Vagina (tissue), 2 donors: ENCODE measurements around the gene AMOTL1.

ENCODE experiments used
- POLR2A ChIP-seq, 2 donors: fragments of 450-650 bp; IDR thresholded peaks; one replicate each; pipeline ENCODE4 v1.6.1; 2017; ENCODE audit warnings: antibody characterized with exemption in 2 of 2, mild to moderate bottlenecking in 2 of 2, moderate library complexity in 2 of 2
- POLR2AphosphoS5 ChIP-seq, 2 donors: sonication (generic); formaldehyde crosslinking; IDR thresholded peaks; one replicate each; pipeline ENCODE4 v1.9.0; 2017; ENCODE audit warnings: antibody characterized with exemption in 2 of 2, mild to moderate bottlenecking in 2 of 2, low read depth in 1 of 2; ENCODE audit not compliant: insufficient read depth in 1 of 2
- TF ChIP-seq, protein P1 (sequence below), 3 experiments: fragments of 450-650 bp in 2 of 3; fragments of 200-600 bp in 1 of 3; sonication (generic) in 1 of 3; IDR thresholded peaks; one replicate each; pipeline ENCODE4 v1.5.1; 2017 to 2019; ENCODE audit warnings: antibody characterized with exemption in 3 of 3, mild to moderate bottlenecking in 2 of 3, moderate library complexity in 2 of 3

DNA sequence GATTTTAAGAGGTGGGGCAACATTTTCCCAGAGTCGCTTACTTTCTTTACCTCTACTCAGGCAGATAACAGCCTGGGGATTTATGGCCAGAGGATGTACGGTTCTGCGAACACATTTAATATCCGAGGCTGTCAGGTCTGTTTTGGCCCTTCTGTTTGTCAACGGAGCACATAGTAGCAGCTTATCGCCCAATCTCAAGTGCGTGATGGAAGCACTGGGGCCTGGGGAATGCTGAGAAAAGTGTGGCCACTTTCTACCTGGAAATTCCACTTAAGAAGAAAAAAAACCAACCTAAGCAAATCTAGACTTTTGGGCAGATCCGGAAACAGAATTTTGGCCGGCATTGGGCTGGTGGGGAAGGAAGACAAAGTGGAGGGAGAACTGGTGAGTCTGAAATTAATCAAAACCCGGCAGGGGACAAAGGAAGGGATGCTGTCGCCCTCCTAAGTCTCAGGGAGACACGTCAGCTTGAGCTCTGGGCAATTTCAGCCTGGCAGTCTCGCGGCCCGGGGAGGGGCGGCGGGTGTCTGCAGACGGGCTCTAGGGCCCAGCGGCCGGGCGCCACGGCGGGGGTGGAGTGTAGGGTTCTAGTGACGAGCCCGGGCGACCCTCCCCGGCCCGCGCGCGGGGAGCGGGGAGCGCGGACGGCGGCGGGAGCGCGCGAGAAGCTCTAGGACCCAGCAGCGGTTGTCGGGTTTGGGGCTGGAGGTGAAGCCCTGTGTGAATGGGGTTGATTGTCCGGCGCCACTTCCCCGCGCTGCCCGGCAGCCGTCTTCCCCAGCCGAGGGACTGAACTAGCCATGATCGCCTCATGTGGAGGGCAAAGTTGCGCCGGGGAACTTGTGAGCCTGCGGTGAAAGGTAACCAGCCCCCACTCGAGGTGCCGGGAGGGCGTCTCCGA, at the start of gene AMOTL1:
- TF ChIP-seq POLR2A (IDR thresholded peaks at IDR 0.05), result peak in 1 of 2 donors; percentile 70
- TF ChIP-seq, protein P1, sequence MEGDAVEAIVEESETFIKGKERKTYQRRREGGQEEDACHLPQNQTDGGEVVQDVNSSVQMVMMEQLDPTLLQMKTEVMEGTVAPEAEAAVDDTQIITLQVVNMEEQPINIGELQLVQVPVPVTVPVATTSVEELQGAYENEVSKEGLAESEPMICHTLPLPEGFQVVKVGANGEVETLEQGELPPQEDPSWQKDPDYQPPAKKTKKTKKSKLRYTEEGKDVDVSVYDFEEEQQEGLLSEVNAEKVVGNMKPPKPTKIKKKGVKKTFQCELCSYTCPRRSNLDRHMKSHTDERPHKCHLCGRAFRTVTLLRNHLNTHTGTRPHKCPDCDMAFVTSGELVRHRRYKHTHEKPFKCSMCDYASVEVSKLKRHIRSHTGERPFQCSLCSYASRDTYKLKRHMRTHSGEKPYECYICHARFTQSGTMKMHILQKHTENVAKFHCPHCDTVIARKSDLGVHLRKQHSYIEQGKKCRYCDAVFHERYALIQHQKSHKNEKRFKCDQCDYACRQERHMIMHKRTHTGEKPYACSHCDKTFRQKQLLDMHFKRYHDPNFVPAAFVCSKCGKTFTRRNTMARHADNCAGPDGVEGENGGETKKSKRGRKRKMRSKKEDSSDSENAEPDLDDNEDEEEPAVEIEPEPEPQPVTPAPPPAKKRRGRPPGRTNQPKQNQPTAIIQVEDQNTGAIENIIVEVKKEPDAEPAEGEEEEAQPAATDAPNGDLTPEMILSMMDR (IDR thresholded peaks at IDR 0.05), result no peak
- TF ChIP-seq POLR2AphosphoS5 (IDR thresholded peaks at IDR 0.05; ENCODE audit: insufficient read depth in 1 of 2, low read depth in 1 of 2), result peak; percentile 15 to 80
